Neural progenitor cell (in vitro differentiated cells): ENCODE measurements around the gene LORICRIN.

Source experiments
- EZH2phosphoT487 ChIP-seq: fragments of 200-600 bp; sonication (generic); IDR thresholded peaks from 2 replicates; pipeline ENCODE4 v1.6.1; 2017; ENCODE audit warnings: antibody characterized with exemption
- TF ChIP-seq, protein P1 (sequence below): fragments of 200-600 bp; sonication (generic); IDR thresholded peaks from 2 replicates; pipeline ENCODE4 v1.5.1; 2017; ENCODE audit warnings: antibody characterized with exemption, mild to moderate bottlenecking

DNA sequence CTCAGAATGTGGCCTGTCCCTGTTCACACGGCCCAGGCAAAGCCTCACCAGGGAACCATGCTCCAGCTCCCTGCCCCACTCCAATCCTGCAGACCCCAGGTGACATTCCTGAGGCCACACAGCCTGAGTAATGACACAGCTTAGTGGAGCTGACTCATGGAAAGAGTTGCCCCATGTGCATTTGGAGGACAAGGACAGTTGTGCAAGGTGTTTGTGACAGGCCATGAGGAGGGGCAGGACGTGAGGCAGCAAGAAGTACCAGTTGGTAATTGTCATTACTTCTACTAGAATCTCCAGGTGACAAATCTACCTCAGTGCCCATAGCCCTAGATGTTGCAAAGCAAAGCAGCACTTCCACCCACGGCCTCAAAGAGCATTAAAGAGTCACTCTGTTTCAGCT is 26.9 kb upstream of the LORICRIN start:
- TF ChIP-seq, protein P1, sequence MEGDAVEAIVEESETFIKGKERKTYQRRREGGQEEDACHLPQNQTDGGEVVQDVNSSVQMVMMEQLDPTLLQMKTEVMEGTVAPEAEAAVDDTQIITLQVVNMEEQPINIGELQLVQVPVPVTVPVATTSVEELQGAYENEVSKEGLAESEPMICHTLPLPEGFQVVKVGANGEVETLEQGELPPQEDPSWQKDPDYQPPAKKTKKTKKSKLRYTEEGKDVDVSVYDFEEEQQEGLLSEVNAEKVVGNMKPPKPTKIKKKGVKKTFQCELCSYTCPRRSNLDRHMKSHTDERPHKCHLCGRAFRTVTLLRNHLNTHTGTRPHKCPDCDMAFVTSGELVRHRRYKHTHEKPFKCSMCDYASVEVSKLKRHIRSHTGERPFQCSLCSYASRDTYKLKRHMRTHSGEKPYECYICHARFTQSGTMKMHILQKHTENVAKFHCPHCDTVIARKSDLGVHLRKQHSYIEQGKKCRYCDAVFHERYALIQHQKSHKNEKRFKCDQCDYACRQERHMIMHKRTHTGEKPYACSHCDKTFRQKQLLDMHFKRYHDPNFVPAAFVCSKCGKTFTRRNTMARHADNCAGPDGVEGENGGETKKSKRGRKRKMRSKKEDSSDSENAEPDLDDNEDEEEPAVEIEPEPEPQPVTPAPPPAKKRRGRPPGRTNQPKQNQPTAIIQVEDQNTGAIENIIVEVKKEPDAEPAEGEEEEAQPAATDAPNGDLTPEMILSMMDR, result no peak
- TF ChIP-seq EZH2phosphoT487, result no peak
